Ascending aorta (tissue), 2 donors: ENCODE data around the gene STARD13. TPM values are rescaled to one million over a fixed set of nuclear protein-coding genes. Genes with fewer than 3 reads are reported as not detected.

Source experiments
- DNase-seq, 2 donors: peaks; one replicate each; pipeline ENCODE4 v3.0.0-alpha.2; 2019; ENCODE audit warnings: low spot score in 2 of 2
- H3K27ac ChIP-seq, 2 donors: fragments of 200-600 bp; sonication (generic); one replicate each; pipeline ENCODE4 v1.5.1; 2016 to 2017; ENCODE audit warnings: mild to moderate bottlenecking in 1 of 2
- H3K27me3 ChIP-seq: fragments of 200-600 bp; sonication (generic); one replicate; pipeline ENCODE4 v1.5.1; 2017
- H3K36me3 ChIP-seq, 2 donors: fragments of 200-600 bp; sonication (generic); one replicate each; pipeline ENCODE4 v1.5.1; 2016
- H3K4me1 ChIP-seq, 2 donors: fragments of 200-600 bp; sonication (generic); one replicate each; pipeline ENCODE4 v1.5.1; 2016 to 2017; ENCODE audit warnings: mild to moderate bottlenecking in 1 of 2
- H3K4me3 ChIP-seq, 2 donors: fragments of 200-600 bp; sonication (generic); one replicate each; pipeline ENCODE4 v1.5.1; 2016 to 2017; ENCODE audit warnings: mild to moderate bottlenecking in 1 of 2
- H3K9me3 ChIP-seq, 2 donors: fragments of 200-600 bp; sonication (generic); one replicate each; pipeline ENCODE4 v1.5.1; 2016
- intact Hi-C: fragments of 100-400 bp; cut with DNase I; formaldehyde crosslinking; loops from one replicate; pipeline ENCODE4 v1.15.1; 2023
- total RNA-seq: library from RNA; depleted of rRNA; stranded (reverse); fragments of >200 nt; gene quantifications from one replicate; pipeline ENCODE4 v1.1.0, GENCODE V29; 2016
- TF ChIP-seq, protein P1 (sequence below), 3 experiments: fragments of 200-600 bp in 2 of 3; fragments of 450-650 bp in 1 of 3; sonication (generic) in 2 of 3; IDR thresholded peaks; one replicate each; pipeline ENCODE4 v1.5.1; 2016 to 2019; ENCODE audit warnings: antibody characterized with exemption in 3 of 3, mild to moderate bottlenecking in 1 of 3, moderate library complexity in 1 of 3

Gene STARD13
- total RNA-seq, 1 donor from 2014 or later = 34.6 TPM

DNA sequence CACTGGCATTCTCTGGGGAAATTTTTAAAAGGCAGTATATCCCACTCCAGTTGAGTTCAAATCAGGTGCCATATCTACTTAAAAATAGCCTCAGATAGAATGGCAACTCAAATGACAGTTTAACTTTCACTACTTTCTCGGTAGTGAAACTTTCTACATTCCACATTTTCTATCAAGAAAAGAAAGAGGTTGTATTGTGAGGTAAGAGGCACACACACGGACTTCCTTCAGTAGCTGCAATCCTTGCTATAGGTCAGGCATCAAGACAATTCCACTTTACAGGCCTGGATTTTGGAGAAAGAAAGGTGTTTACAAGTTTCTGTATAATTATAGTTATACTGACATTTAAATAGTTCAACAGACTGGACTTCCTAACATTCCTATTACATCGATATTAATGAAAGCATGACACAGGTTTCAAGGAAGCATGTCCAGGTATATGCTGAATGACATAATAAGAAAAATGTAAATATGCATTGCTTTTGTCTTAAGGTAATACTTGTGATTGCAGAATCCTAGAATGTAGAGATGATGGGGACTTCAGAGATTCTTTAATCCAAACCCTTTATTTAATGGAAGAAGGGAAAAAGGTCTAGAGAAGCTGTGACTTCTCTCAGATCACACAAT, 5.2 kb downstream of the STARD13 start:
- Histone ChIP-seq H3K36me3 (no peaks in the 10 kb centered on the region), H3K27ac (peak overlapping the region; percentile 60 to 79), H3K9me3 (no peaks in the 10 kb centered on the region), H3K4me3 (no peak overlapping the region), H3K27me3 (no peaks in the 10 kb centered on the region), H3K4me1 (peaks cover 10 to 41% of the 10 kb centered on the region in 2 donors)
- intact Hi-C loops = no loop called here
- TF ChIP-seq, protein P1, sequence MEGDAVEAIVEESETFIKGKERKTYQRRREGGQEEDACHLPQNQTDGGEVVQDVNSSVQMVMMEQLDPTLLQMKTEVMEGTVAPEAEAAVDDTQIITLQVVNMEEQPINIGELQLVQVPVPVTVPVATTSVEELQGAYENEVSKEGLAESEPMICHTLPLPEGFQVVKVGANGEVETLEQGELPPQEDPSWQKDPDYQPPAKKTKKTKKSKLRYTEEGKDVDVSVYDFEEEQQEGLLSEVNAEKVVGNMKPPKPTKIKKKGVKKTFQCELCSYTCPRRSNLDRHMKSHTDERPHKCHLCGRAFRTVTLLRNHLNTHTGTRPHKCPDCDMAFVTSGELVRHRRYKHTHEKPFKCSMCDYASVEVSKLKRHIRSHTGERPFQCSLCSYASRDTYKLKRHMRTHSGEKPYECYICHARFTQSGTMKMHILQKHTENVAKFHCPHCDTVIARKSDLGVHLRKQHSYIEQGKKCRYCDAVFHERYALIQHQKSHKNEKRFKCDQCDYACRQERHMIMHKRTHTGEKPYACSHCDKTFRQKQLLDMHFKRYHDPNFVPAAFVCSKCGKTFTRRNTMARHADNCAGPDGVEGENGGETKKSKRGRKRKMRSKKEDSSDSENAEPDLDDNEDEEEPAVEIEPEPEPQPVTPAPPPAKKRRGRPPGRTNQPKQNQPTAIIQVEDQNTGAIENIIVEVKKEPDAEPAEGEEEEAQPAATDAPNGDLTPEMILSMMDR (IDR thresholded peaks at IDR 0.05) = no peak
- DNase-seq = no peak

DNA sequence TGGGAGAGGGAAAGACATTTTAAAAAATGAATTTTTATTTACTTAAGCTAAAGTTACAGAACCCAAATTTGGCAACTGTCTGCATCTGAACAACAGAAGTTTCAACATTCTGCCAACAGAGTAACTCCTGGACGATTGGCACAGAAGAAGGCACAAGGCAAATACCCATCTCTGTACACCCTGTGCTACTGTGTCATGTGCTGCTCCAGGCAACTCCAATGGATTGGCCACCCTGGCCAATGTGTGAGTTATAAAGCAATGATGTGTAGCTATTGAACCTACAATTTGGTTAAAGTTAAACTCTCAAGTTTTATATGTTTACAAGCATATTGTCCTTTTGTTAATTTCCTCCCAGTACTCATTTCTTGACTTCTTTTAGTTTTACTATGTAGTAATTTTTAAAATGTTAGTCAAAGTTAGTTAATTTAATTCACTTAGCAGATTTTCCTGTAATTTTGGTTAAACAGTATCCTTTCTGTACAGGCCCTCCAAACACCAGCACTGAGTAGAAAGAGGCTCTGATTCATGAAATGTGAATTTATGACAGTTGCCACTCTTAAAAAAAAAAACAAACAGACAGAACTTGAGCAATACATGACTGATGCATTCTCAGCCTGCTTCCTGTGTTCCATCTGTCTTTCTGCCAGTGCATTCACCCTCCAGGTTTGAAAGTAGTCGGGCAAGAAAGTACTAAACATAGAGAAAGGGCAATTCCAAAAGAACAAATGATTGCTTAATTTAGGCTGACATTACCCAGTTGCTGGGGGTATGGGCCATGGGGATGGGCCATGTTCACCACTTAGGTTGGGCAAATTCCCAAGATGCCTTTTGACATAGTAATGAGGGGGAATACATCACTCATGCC, 5.9 kb downstream of the STARD13 start:
- TF ChIP-seq, protein P1 (IDR thresholded peaks at IDR 0.05) = no peak
- Histone ChIP-seq H3K4me3 (no peak overlapping the region), H3K27ac (peak overlapping the region; percentile 60 to 79), H3K36me3 (no peaks in the 10 kb centered on the region), H3K4me1 (peaks cover 10 to 41% of the 10 kb centered on the region in 2 donors), H3K9me3 (no peaks in the 10 kb centered on the region), H3K27me3 (no peaks in the 10 kb centered on the region)
- DNase-seq = peak in 1 of 2 donors; percentile 70
- intact Hi-C loops = no loop called here

DNA sequence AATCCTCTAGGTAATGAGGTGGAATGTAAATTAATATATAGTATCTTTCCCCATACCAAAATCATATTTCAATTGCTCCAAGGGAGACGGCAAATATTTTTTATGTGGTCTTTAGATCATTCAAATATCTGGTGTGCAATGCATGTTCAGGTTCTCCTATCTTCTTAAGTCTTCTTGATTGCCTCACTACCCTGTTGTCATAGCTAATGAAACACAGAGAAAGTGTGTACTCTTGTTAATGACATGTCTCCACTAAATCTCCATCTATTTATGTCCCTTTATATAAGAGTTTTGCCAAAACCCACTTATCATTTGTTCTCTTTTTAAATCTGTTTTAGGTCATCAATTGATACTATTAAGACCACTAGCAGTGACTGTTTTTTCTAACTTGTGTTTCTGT, 6.6 kb downstream of the STARD13 start:
- H3K27ac ChIP-seq = peak overlapping the region in 1 of 2 donors; percentile 79
- no peak overlapping the region for H3K4me3 ChIP-seq
- H3K4me1 ChIP-seq = peaks cover 10 to 37% of the 10 kb centered on the region in 2 donors
- no peaks in the 10 kb centered on the region for H3K27me3 ChIP-seq
- H3K36me3 ChIP-seq = no peaks in the 10 kb centered on the region
- H3K9me3 ChIP-seq = no peaks in the 10 kb centered on the region
- TF ChIP-seq, protein P1 (IDR thresholded peaks at IDR 0.05) = no peak
- intact Hi-C loops = no loop called here
- DNase-seq = no peak

DNA sequence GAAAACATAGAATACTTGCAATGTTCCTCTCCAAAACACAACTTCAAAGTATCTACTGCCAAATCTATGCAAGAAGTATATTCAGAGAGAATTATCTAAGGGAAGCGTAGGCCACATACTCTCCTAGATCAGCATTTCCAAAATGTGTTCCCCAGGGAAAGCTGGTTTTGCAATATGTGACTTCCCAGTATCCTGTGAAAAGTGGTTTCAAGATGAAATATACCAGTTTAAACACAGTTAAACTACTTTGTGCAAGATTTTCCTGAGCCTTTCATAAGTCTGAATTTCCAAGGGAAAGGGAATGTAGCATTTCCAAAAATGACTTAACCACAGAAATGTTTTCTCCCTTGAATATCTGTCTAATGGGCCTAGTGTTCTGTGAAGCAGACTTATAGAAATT, 7.6 kb downstream of the STARD13 start:
- peak overlapping the region; percentile 0 to 31 for H3K27ac ChIP-seq
- no peaks in the 10 kb centered on the region for H3K9me3 ChIP-seq
- H3K27me3 ChIP-seq = no peaks in the 10 kb centered on the region
- H3K4me1 ChIP-seq = peaks cover 6 to 32% of the 10 kb centered on the region in 2 donors
- no peaks in the 10 kb centered on the region for H3K36me3 ChIP-seq
- TF ChIP-seq, protein P1 (IDR thresholded peaks at IDR 0.05) = no peak
- H3K4me3 ChIP-seq = no peak overlapping the region
- no peak for DNase-seq
- intact Hi-C loops = no loop called here

DNA sequence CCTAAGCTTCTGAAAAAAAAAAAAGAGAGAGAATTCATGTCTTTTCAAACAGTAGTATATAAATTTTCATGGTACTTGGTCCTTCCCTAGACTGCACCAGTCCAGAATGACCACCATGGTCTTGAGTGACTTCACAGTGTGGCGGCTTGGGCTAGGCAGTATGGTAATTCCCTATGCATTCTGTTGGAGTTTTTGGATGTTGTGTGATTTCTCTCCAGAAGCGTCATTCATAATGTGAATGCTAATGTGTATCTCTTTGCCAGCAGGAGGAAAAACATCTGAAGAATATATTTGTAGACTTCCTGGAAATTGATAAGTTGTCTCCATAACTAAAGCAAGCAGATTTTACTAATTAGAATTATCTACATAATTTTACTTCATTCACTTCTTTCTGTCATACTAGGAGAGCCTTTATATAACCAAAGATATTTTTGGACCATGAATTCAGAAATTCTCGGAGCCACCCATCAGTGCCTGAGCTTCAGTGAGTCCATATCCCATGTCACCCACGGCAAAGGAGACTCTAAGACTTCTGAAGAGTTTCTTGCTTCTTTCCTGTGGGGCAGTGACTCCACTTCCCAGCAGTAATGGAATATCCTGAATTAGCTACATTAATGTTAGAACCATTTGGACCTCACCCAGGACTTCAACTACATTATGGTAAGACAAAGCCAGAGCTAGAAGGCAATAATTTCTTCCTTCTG, 8.4 kb downstream of the STARD13 start:
- H3K4me1 ChIP-seq = peaks cover 6 to 32% of the 10 kb centered on the region in 2 donors
- peak overlapping the region in 1 of 2 donors; percentile 0 for H3K27ac ChIP-seq
- no peak for DNase-seq
- TF ChIP-seq, protein P1 (IDR thresholded peaks at IDR 0.05) = no peak
- H3K27me3 ChIP-seq = no peaks in the 10 kb centered on the region
- H3K4me3 ChIP-seq = no peak overlapping the region
- H3K36me3 ChIP-seq = no peaks in the 10 kb centered on the region
- intact Hi-C loops = no loop called here
- no peaks in the 10 kb centered on the region for H3K9me3 ChIP-seq
